Calu3 (cell line): ENCODE results near the gene BRD8. TPM values are rescaled to one million over a fixed set of nuclear protein-coding genes. Genes with fewer than 3 reads are reported as not detected.

Source experiments
- BruUV-seq: library from RNA; stranded (reverse); fragments of 400-500 nt; replicated peaks from 2 replicates; lab custom pipeline; 2021; lab: Mats Ljungman, UMichigan
- CTCF ChIA-PET: fragments of 300-600 bp; sonication (Branson Sonifier 250); formaldehyde crosslinking; loops from one replicate; lab custom pipeline; 2022; ENCODE audit warnings: antibody characterized with exemption; lab: Charles Lee
- DNase-seq: peaks from one replicate; pipeline ENCODE4 v3.0.0; 2022
- H3K27ac Mint-ChIP-seq: one replicate; pipeline ENCODE4 v1.8.0; 2022; ENCODE audit warnings: mixed read lengths; ENCODE audit not compliant: unreplicated experiment
- H3K27me3 Mint-ChIP-seq: one replicate; pipeline ENCODE4 v1.8.0; 2022; ENCODE audit warnings: mixed read lengths; ENCODE audit not compliant: unreplicated experiment
- H3K36me3 Mint-ChIP-seq: one replicate; pipeline ENCODE4 v1.8.0; 2022; ENCODE audit warnings: mild to moderate bottlenecking, moderate library complexity, mixed read lengths; ENCODE audit not compliant: insufficient read depth, unreplicated experiment
- H3K4me1 Mint-ChIP-seq: one replicate; pipeline ENCODE4 v1.8.0; 2022; ENCODE audit warnings: mild to moderate bottlenecking, low read depth, mixed read lengths; ENCODE audit not compliant: unreplicated experiment
- H3K4me3 Mint-ChIP-seq: one replicate; pipeline ENCODE4 v1.8.0; 2022; ENCODE audit warnings: mild to moderate bottlenecking, low read depth, moderate library complexity, mixed read lengths; ENCODE audit not compliant: unreplicated experiment
- H3K9me3 Mint-ChIP-seq: one replicate; pipeline ENCODE4 v1.8.0; 2022; ENCODE audit warnings: low read depth, mixed read lengths; ENCODE audit not compliant: unreplicated experiment
- intact Hi-C: fragments of 100-400 bp; cut with micrococcal nuclease; formaldehyde crosslinking; loops from one replicate; pipeline ENCODE4 v1.10.0; 2022; ENCODE audit not compliant: unreplicated experiment
- total RNA-seq: library from RNA; stranded (reverse); gene quantifications from 2 replicates; pipeline ENCODE4 v1.2.3, GENCODE V29; 2022
- TF ChIP-seq, protein P1 (sequence below): fragments of 200-600 bp; IDR thresholded peaks from one replicate; pipeline ENCODE4 v1.8.0; 2022; ENCODE audit warnings: antibody characterized with exemption; ENCODE audit not compliant: unreplicated experiment

The BRD8 gene
- total RNA-seq, 1 experiment from 2014 or later = 124 TPM

GRCh38 chr5:138109463-138110265 is 68.8 kb downstream of the BRD8 start:
- DNase-seq = no peak

GRCh38 chr5:138107213-138107612 is 71.2 kb downstream of the BRD8 start:
- no TSS peak for BruUV-seq
- H3K9me3 Mint-ChIP-seq = no peaks in the 10 kb centered on the region
- H3K27ac Mint-ChIP-seq = no peak overlapping the region
- no peak for DNase-seq
- H3K36me3 Mint-ChIP-seq = no peaks in the 10 kb centered on the region
- CTCF ChIA-PET = interaction anchor here (0.7 kb wide), 1 partner anchor 362 kb away, joined by 3 read pairs; no protein-coding TSS in a partner anchor
- peaks cover 38% of the 10 kb centered on the region for H3K27me3 Mint-ChIP-seq
- no peak overlapping the region for H3K4me3 Mint-ChIP-seq
- TF ChIP-seq, protein P1, sequence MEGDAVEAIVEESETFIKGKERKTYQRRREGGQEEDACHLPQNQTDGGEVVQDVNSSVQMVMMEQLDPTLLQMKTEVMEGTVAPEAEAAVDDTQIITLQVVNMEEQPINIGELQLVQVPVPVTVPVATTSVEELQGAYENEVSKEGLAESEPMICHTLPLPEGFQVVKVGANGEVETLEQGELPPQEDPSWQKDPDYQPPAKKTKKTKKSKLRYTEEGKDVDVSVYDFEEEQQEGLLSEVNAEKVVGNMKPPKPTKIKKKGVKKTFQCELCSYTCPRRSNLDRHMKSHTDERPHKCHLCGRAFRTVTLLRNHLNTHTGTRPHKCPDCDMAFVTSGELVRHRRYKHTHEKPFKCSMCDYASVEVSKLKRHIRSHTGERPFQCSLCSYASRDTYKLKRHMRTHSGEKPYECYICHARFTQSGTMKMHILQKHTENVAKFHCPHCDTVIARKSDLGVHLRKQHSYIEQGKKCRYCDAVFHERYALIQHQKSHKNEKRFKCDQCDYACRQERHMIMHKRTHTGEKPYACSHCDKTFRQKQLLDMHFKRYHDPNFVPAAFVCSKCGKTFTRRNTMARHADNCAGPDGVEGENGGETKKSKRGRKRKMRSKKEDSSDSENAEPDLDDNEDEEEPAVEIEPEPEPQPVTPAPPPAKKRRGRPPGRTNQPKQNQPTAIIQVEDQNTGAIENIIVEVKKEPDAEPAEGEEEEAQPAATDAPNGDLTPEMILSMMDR = no peak
- intact Hi-C loops = no loop called here
- no peaks in the 10 kb centered on the region for H3K4me1 Mint-ChIP-seq

More at GRCh38 chr5:138109463-138110265, 68.8 kb downstream of the BRD8 start:
- no peaks in the 10 kb centered on the region for H3K36me3 Mint-ChIP-seq
- no peak overlapping the region for H3K4me3 Mint-ChIP-seq
- intact Hi-C loops = no loop called here
- no peaks in the 10 kb centered on the region for H3K9me3 Mint-ChIP-seq
- TF ChIP-seq, protein P1 = no peak
- no peaks in the 10 kb centered on the region for H3K4me1 Mint-ChIP-seq
- no TSS peak for BruUV-seq
- H3K27ac Mint-ChIP-seq = no peak overlapping the region
- CTCF ChIA-PET = no interaction called here
- H3K27me3 Mint-ChIP-seq = peaks cover 34% of the 10 kb centered on the region

DNA sequence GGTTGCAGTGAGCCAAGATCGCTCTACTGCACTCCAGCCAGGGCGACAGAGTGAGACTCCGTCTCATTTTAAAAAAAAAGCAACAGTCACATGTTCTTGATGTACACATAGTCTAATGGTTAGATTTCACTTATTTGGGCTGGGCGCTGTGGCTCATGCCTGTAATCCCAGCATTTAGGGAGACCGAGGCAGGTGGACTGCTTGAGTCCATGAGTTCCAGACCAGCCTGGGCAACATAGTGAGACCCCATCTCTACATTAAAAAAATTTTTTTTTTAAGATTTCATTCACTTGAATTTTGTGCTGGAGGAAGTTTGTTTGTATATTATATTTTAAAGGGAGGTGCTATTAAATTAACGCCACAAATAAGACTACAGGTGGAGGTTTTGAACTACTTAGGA is 72.7 kb downstream of the BRD8 start:
- Mint-ChIP-seq H3K27ac (no peak overlapping the region), H3K4me3 (no peak overlapping the region), H3K36me3 (no peaks in the 10 kb centered on the region), H3K27me3 (peaks cover 43% of the 10 kb centered on the region), H3K4me1 (no peaks in the 10 kb centered on the region), H3K9me3 (no peaks in the 10 kb centered on the region)
- no TSS peak for BruUV-seq
- intact Hi-C loops = no loop called here
- DNase-seq = no peak
- CTCF ChIA-PET = no interaction called here
- TF ChIP-seq, protein P1 = no peak

- Mint-ChIP-seq H3K4me1 (no peaks in the 10 kb centered on the region), H3K36me3 (no peaks in the 10 kb centered on the region), H3K9me3 (no peaks in the 10 kb centered on the region), H3K27me3 (peaks cover 23% of the 10 kb centered on the region), H3K4me3 (no peak overlapping the region), H3K27ac (no peak overlapping the region)
- intact Hi-C loops = no loop called here
- CTCF ChIA-PET = no interaction called here
- no TSS peak for BruUV-seq
- DNase-seq = no peak
- TF ChIP-seq, protein P1 = no peak
Observed at GRCh38 chr5:138103319-138103637, 75.2 kb downstream of the BRD8 start.
